ENCODE measurements around the gene SENP5. TPM values are rescaled to one million over a fixed set of nuclear protein-coding genes. Genes with fewer than 3 reads are reported as not detected.
"Not testable (repeated sequence)": the region's sequence is repeated elsewhere in the genome, so short reads cannot be mapped to it uniquely, and the experiment has no call there.

SENP5 gene
- total RNA-seq, 4 donors from 2014 or later: 43.7 to 45.4 (median 44.1) TPM

DNA sequence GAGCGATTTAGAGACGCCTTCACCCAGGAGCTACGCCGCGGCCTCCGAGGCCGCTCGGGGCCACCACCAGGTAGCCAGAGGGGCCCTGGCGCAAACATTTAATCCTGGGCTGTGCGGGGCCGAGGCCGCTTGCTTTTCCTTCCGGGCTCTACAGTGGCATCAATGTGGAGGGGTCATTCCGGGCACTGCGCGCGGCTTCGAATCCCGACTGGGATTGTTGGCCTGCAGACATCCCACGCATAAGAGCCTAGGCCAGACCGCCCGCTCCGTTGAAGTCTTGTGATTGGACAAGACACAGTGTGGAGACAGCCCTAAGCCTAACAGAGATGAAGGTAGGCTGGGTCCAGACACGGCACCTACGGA lies 75.2 kb downstream of the SENP5 start:
- H3K4me1 ChIP-seq: peaks cover 22 to 40% (median 36%) of the 10 kb centered on the region in 4 donors

DNA sequence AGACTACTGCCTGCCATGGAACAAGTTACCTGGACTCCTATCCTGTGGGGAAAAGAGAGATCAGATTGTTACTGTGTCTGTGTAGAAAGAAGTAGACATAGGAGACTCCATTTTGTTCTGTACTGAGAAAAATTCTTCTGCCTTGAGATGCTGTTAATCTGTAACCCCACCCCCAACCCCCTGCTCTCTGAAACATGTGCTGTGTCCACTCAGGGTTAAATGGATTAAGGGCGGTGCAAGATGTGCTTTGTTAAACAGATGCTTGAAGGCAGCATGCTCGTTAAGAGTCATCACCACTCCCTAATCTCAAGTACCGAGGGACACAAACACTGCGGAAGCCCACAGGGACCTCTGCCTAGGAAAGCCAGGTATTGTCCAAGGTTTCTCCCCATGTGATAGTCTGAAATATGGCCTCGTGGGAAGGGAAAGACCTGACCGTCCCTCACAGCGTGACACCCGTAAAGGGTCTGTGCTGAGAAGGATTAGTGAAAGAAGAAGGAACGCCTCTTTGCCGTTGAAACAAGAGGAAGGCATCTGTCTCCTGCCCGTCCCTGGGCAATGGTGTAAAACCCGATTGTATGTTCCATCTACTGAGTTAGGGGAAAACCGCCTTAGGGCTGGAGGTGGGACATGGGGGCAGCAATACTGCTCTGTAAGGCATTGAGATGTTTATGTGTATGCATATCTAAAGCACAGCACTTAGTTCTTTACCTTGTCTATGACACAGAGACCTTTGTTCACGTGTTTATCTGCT lies 76.5 kb downstream of the SENP5 start:
- intact Hi-C loops (cut with DNase I): loop anchor here (5.0 kb wide), 2 partner anchors 77 to 377 kb away; partner anchors contain the start of genes FBXO45, SENP5 and WDR53
- 80% methylated on average over 13 of the region's 14 CpGs for WGBS
- H3K4me3 ChIP-seq: not testable (repeated sequence)

More for the DNA sequence above, 75.2 kb downstream of the SENP5 start:
- TF ChIP-seq POLR2A (IDR thresholded peaks at IDR 0.05; ENCODE audit: low read depth) (no peak), EP300 (IDR thresholded peaks at IDR 0.05) (no peak), POLR2AphosphoS5 (IDR thresholded peaks at IDR 0.05) (no peak)
- TF ChIP-seq, protein P1, sequence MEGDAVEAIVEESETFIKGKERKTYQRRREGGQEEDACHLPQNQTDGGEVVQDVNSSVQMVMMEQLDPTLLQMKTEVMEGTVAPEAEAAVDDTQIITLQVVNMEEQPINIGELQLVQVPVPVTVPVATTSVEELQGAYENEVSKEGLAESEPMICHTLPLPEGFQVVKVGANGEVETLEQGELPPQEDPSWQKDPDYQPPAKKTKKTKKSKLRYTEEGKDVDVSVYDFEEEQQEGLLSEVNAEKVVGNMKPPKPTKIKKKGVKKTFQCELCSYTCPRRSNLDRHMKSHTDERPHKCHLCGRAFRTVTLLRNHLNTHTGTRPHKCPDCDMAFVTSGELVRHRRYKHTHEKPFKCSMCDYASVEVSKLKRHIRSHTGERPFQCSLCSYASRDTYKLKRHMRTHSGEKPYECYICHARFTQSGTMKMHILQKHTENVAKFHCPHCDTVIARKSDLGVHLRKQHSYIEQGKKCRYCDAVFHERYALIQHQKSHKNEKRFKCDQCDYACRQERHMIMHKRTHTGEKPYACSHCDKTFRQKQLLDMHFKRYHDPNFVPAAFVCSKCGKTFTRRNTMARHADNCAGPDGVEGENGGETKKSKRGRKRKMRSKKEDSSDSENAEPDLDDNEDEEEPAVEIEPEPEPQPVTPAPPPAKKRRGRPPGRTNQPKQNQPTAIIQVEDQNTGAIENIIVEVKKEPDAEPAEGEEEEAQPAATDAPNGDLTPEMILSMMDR (IDR thresholded peaks at IDR 0.05): no peak
- H3K9me3 ChIP-seq: no peaks in the 10 kb centered on the region
- H3K27me3 ChIP-seq: peaks cover 0 to 6% (median 0%) of the 10 kb centered on the region in 4 donors
- intact Hi-C loops (cut with DNase I): loop anchor here (5.0 kb wide), 2 partner anchors 76 to 376 kb away; partner anchors contain the start of genes FBXO45, SENP5 and WDR53
- 0% methylated on average over 16 of the region's 25 CpGs for WGBS
- H3K4me3 ChIP-seq: peak overlapping the region; percentile 78 to 100 (median 90)
- peaks cover 14 to 48% (median 35%) of the 10 kb centered on the region in 4 donors for H3K36me3 ChIP-seq
- peak overlapping the region; percentile 88 to 97 (median 89) for H3K27ac ChIP-seq (replicated peaks in 1 of 4)
- no peak for DNase-seq (ENCODE audit: extremely low spot score)

GRCh38 chr3:196947136-196947859 lies 79.6 kb downstream of the SENP5 start:
- Histone ChIP-seq H3K9me3 (no peaks in the 10 kb centered on the region), H3K27ac (replicated peaks in 1 of 4) (no peak overlapping the region), H3K4me1 (peaks cover 11 to 19% (median 17%) of the 10 kb centered on the region in 4 donors), H3K36me3 (peaks cover 0 to 39% (median 22%) of the 10 kb centered on the region in 4 donors), H3K27me3 (peaks cover 0 to 6% (median 0%) of the 10 kb centered on the region in 4 donors), H3K4me3 (no peak overlapping the region)
- TF ChIP-seq POLR2AphosphoS5 (IDR thresholded peaks at IDR 0.05) (no peak), EP300 (IDR thresholded peaks at IDR 0.05) (no peak), POLR2A (IDR thresholded peaks at IDR 0.05; ENCODE audit: low read depth) (no peak)
- TF ChIP-seq, protein P1 (IDR thresholded peaks at IDR 0.05): no peak
- WGBS: 89% methylated on average over 8 of the region's 10 CpGs
- intact Hi-C loops (cut with DNase I): no loop called here
- DNase-seq (ENCODE audit: extremely low spot score): no peak

More for the DNA sequence above, 76.5 kb downstream of the SENP5 start:
- H3K27ac ChIP-seq (replicated peaks in 1 of 4); DNase-seq (ENCODE audit: extremely low spot score); H3K9me3 ChIP-seq; H3K27me3 ChIP-seq: not testable (repeated sequence)
- H3K4me1 ChIP-seq: peaks cover 22 to 40% (median 36%) of the 10 kb centered on the region in 4 donors
- peaks cover 1 to 39% (median 22%) of the 10 kb centered on the region in 4 donors for H3K36me3 ChIP-seq

DNA sequence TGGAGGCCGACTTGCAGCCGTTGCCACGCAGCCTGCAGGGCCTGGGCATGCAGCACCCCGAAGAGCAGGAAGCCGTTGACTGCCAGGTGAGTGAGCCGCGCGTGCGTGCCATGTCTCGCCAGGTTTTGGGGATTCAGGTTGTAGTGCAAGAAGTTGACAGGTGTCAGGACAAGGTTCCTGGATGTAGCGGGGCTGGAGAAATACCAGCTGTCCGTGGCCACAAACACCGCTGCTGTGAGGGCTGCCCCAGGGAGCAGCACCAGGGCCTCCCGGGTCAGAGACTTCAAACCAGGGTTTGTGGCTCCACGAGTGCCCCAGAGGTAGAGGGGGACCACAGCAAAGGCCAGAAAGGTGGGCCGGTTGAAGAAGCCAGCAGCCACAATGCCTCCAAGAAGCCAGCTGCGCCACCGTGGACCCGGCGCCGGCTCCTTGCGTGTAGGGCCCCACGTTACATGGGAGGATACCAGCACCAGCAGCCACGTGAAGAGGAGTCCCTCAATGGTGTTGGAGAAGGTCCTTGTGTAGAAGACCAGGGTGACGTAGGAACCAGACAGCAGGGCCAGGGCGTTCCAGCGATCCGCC lies 80.2 kb downstream of the SENP5 start:
- DNase-seq (ENCODE audit: extremely low spot score): no peak
- intact Hi-C loops (cut with DNase I): no loop called here
- Histone ChIP-seq H3K27me3 (no peaks in the 10 kb centered on the region), H3K4me1 (peaks cover 11 to 19% (median 17%) of the 10 kb centered on the region in 4 donors), H3K36me3 (peaks cover 0 to 39% (median 22%) of the 10 kb centered on the region in 4 donors), H3K4me3 (no peak overlapping the region), H3K27ac (replicated peaks in 1 of 4) (no peak overlapping the region), H3K9me3 (no peaks in the 10 kb centered on the region)
- TF ChIP-seq POLR2A (IDR thresholded peaks at IDR 0.05; ENCODE audit: low read depth) (no peak), POLR2AphosphoS5 (IDR thresholded peaks at IDR 0.05) (no peak), EP300 (IDR thresholded peaks at IDR 0.05) (no peak)
- TF ChIP-seq, protein P1 (IDR thresholded peaks at IDR 0.05): no peak
- 84% methylated on average over 19 of the region's 28 CpGs for WGBS

All from esophagus muscularis mucosa (tissue), 4 donors.